Measurements from ENCODE around the gene ANO6. TPM values are rescaled to one million over a fixed set of nuclear protein-coding genes. Genes with fewer than 3 reads are reported as not detected.

The ANO6 gene
- total RNA-seq, 4 donors from 2014 or later, result 31.8 to 43.5 (median 34.1) TPM

- H3K27me3 ChIP-seq, result no peaks in the 10 kb centered on the region
- DNase-seq (ENCODE audit: low spot score in 2 of 2), result no peak
- no peaks in the 10 kb centered on the region for H3K36me3 ChIP-seq
- 59% methylated on average over 2 of the region's 2 CpGs for WGBS
- TF ChIP-seq POLR2AphosphoS5 (IDR thresholded peaks at IDR 0.05) (no peak), CTCF (IDR thresholded peaks at IDR 0.05) (no peak), EP300 (IDR thresholded peaks at IDR 0.05) (no peak), POLR2A (IDR thresholded peaks at IDR 0.05) (no peak)
- H3K4me3 ChIP-seq, result no peak overlapping the region
- H3K9me3 ChIP-seq, result no peaks in the 10 kb centered on the region
- H3K27ac ChIP-seq, result no peak overlapping the region
- no peaks in the 10 kb centered on the region for H3K4me1 ChIP-seq
Observed at GRCh38 chr12:45331552-45331951, 115.7 kb downstream of the ANO6 start.

GRCh38 chr12:45334396-45334795 is 118.5 kb downstream of the ANO6 start:
- WGBS, result 80% methylated on average over 1 of the region's 1 CpG
- TF ChIP-seq CTCF (IDR thresholded peaks at IDR 0.05) (no peak), EP300 (IDR thresholded peaks at IDR 0.05) (no peak), POLR2AphosphoS5 (IDR thresholded peaks at IDR 0.05) (no peak), POLR2A (IDR thresholded peaks at IDR 0.05) (no peak)

GRCh38 chr12:45336331-45336730 is 120.4 kb downstream of the ANO6 start:
- no peaks in the 10 kb centered on the region for H3K9me3 ChIP-seq
- no peaks in the 10 kb centered on the region for H3K27me3 ChIP-seq
- 97% methylated on average over 2 of the region's 2 CpGs for WGBS
- H3K4me3 ChIP-seq, result no peak overlapping the region
- TF ChIP-seq CTCF (IDR thresholded peaks at IDR 0.05) (no peak), POLR2A (IDR thresholded peaks at IDR 0.05) (no peak), EP300 (IDR thresholded peaks at IDR 0.05) (no peak), POLR2AphosphoS5 (IDR thresholded peaks at IDR 0.05) (no peak)
- no peak overlapping the region for H3K27ac ChIP-seq
- no peak for DNase-seq (ENCODE audit: low spot score in 2 of 2)
- peaks cover 14% of the 10 kb centered on the region for H3K4me1 ChIP-seq
- H3K36me3 ChIP-seq, result no peaks in the 10 kb centered on the region

More at GRCh38 chr12:45334396-45334795, 118.5 kb downstream of the ANO6 start:
- no peak overlapping the region for H3K27ac ChIP-seq
- no peaks in the 10 kb centered on the region for H3K36me3 ChIP-seq
- DNase-seq (ENCODE audit: low spot score in 2 of 2), result no peak
- H3K4me1 ChIP-seq, result peaks cover 14% of the 10 kb centered on the region
- no peaks in the 10 kb centered on the region for H3K27me3 ChIP-seq
- H3K4me3 ChIP-seq, result no peak overlapping the region
- no peaks in the 10 kb centered on the region for H3K9me3 ChIP-seq

- Histone ChIP-seq H3K9me3 (no peaks in the 10 kb centered on the region), H3K36me3 (no peaks in the 10 kb centered on the region), H3K27ac (no peak overlapping the region), H3K4me1 (peaks cover 14% of the 10 kb centered on the region), H3K4me3 (no peak overlapping the region), H3K27me3 (no peaks in the 10 kb centered on the region)
- no peak for DNase-seq (ENCODE audit: low spot score in 2 of 2)
- TF ChIP-seq POLR2A (IDR thresholded peaks at IDR 0.05), result no peak
- TF ChIP-seq EP300 (IDR thresholded peaks at IDR 0.05), result no peak
- TF ChIP-seq POLR2AphosphoS5 (IDR thresholded peaks at IDR 0.05), result no peak
- TF ChIP-seq CTCF (IDR thresholded peaks at IDR 0.05), result no peak
- 90% methylated on average over 3 of the region's 3 CpGs for WGBS
Observed at GRCh38 chr12:45336762-45337596, 121.1 kb downstream of the ANO6 start.

- TF ChIP-seq POLR2A (IDR thresholded peaks at IDR 0.05) (no peak), POLR2AphosphoS5 (IDR thresholded peaks at IDR 0.05) (no peak)
- Histone ChIP-seq H3K27ac (no peak overlapping the region), H3K4me3 (no peak overlapping the region), H3K9me3 (no peaks in the 10 kb centered on the region), H3K36me3 (no peaks in the 10 kb centered on the region), H3K4me1 (peaks cover 14% of the 10 kb centered on the region), H3K27me3 (no peaks in the 10 kb centered on the region)
- DNase-seq (ENCODE audit: low spot score in 2 of 2), result no peak
Observed at GRCh38 chr12:45337835-45338234, 121.9 kb downstream of the ANO6 start.
